Left ventricle myocardium inferior (tissue), 1 donor: ENCODE measurements around the gene TMPRSS4. TPM values are rescaled to one million over a fixed set of nuclear protein-coding genes. Genes with fewer than 3 reads are reported as not detected.

Source experiments
- DNase-seq: peaks from one replicate; pipeline ENCODE4 v3.0.0-alpha.2; 2020
- H3K27ac ChIP-seq: fragments of 200-600 bp; replicated peaks from 2 replicates; pipeline ENCODE4 v1.8.0; 2021
- H3K27me3 ChIP-seq: fragments of 200-600 bp; 2 replicates; pipeline ENCODE4 v1.8.0; 2021; ENCODE audit warnings: low read depth
- H3K36me3 ChIP-seq: fragments of 200-600 bp; 2 replicates; pipeline ENCODE4 v1.8.0; 2021
- H3K4me1 ChIP-seq: fragments of 200-600 bp; 2 replicates; pipeline ENCODE4 v1.8.0; 2021
- H3K4me3 ChIP-seq: fragments of 200-600 bp; 2 replicates; pipeline ENCODE4 v1.8.0; 2021; ENCODE audit warnings: mild to moderate bottlenecking, moderate library complexity
- H3K9me3 ChIP-seq: fragments of 200-600 bp; replicated peaks from 2 replicates; pipeline ENCODE4 v1.8.0; 2021
- CTCF ChIP-seq: fragments of 200-600 bp; IDR thresholded peaks from 2 replicates; pipeline ENCODE4 v1.8.0; 2021; ENCODE audit warnings: antibody characterized with exemption, mild to moderate bottlenecking, borderline replicate concordance
- intact Hi-C: fragments of 100-400 bp; cut with micrococcal nuclease; formaldehyde crosslinking; loops from one replicate; pipeline ENCODE4 v1.11.0; 2022
- total RNA-seq: library from RNA; stranded (reverse); fragmentation: NEBNext Ultra II Directional; extraction: Animal tissue kit (Norgen Biotek cat#: 25700); gene quantifications from one replicate; pipeline ENCODE4 v1.2.1, GENCODE V29; 2021
- donor health status: DM: no; HTN: yes; CAD: no; lungs with severe emphysema.

Gene TMPRSS4
- total RNA-seq, 1 donor from 2014 or later = 0.30 TPM

GRCh38 chr11:118143661-118144185 lies 66.8 kb downstream of the TMPRSS4 start:
- H3K4me3 ChIP-seq = no peak overlapping the region
- H3K4me1 ChIP-seq = peaks cover 31% of the 10 kb centered on the region
- peak overlapping the region; percentile 71 for H3K27ac ChIP-seq
- no peaks in the 10 kb centered on the region for H3K9me3 ChIP-seq
- no peak for TF ChIP-seq CTCF
- intact Hi-C loops = no loop called here
- peaks cover 16% of the 10 kb centered on the region for H3K27me3 ChIP-seq
- DNase-seq = no peak
- no peaks in the 10 kb centered on the region for H3K36me3 ChIP-seq

- DNase-seq = peak; percentile 54
- TF ChIP-seq CTCF = no peak
- Histone ChIP-seq H3K4me1 (peaks cover 40% of the 10 kb centered on the region), H3K4me3 (peak overlapping the region; percentile 66), H3K36me3 (no peaks in the 10 kb centered on the region), H3K9me3 (no peaks in the 10 kb centered on the region), H3K27me3 (peaks cover 16% of the 10 kb centered on the region), H3K27ac (peak overlapping the region; percentile 71)
- intact Hi-C loops = no loop called here
Observed at GRCh38 chr11:118144301-118145268, 67.7 kb downstream of the TMPRSS4 start.

- Histone ChIP-seq H3K27ac (peak overlapping the region; percentile 71), H3K9me3 (no peaks in the 10 kb centered on the region), H3K4me1 (peaks cover 41% of the 10 kb centered on the region), H3K4me3 (peak overlapping the region; percentile 66), H3K27me3 (peaks cover 12% of the 10 kb centered on the region), H3K36me3 (no peaks in the 10 kb centered on the region)
- peak; percentile 92 for TF ChIP-seq CTCF
- intact Hi-C loops = no loop called here
- DNase-seq = peak; percentile 87
Observed at GRCh38 chr11:118145285-118146227, 68.7 kb downstream of the TMPRSS4 start.

- Histone ChIP-seq H3K36me3 (no peaks in the 10 kb centered on the region), H3K27ac (peak overlapping the region; percentile 71), H3K4me1 (peaks cover 41% of the 10 kb centered on the region), H3K4me3 (peak overlapping the region; percentile 66), H3K27me3 (peaks cover 17% of the 10 kb centered on the region), H3K9me3 (no peaks in the 10 kb centered on the region)
- no peak for DNase-seq
- no peak for TF ChIP-seq CTCF
- intact Hi-C loops = no loop called here
Observed at GRCh38 chr11:118146554-118146953, 69.7 kb downstream of the TMPRSS4 start.

GRCh38 chr11:118147502-118147901 lies 70.6 kb downstream of the TMPRSS4 start:
- H3K4me1 ChIP-seq = peaks cover 48% of the 10 kb centered on the region
- H3K27ac ChIP-seq = peak overlapping the region; percentile 71
- peak overlapping the region; percentile 75 for H3K4me3 ChIP-seq
- no peak for DNase-seq
- TF ChIP-seq CTCF = no peak
- H3K36me3 ChIP-seq = no peaks in the 10 kb centered on the region
- H3K27me3 ChIP-seq = peaks cover 20% of the 10 kb centered on the region
- no peaks in the 10 kb centered on the region for H3K9me3 ChIP-seq
- intact Hi-C loops = no loop called here
